ENCODE data around the gene COL23A1.

GRCh38 chr5:178218237-178218776 is 371.9 kb downstream of the COL23A1 start:
- TF ChIP-seq, protein P1, sequence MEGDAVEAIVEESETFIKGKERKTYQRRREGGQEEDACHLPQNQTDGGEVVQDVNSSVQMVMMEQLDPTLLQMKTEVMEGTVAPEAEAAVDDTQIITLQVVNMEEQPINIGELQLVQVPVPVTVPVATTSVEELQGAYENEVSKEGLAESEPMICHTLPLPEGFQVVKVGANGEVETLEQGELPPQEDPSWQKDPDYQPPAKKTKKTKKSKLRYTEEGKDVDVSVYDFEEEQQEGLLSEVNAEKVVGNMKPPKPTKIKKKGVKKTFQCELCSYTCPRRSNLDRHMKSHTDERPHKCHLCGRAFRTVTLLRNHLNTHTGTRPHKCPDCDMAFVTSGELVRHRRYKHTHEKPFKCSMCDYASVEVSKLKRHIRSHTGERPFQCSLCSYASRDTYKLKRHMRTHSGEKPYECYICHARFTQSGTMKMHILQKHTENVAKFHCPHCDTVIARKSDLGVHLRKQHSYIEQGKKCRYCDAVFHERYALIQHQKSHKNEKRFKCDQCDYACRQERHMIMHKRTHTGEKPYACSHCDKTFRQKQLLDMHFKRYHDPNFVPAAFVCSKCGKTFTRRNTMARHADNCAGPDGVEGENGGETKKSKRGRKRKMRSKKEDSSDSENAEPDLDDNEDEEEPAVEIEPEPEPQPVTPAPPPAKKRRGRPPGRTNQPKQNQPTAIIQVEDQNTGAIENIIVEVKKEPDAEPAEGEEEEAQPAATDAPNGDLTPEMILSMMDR (optimal IDR thresholded peaks at IDR 0.05 in 1 of 3, IDR thresholded peaks at IDR 0.05 in 1 of 3, conservative IDR thresholded peaks at IDR 0.05 in 1 of 3; ENCODE audit: extremely low read depth in 1 of 3, insufficient read depth in 2 of 3, low read length in 3 of 3), result no peak
- TF ChIP-seq EZH2 (IDR thresholded peaks at IDR 0.05; ENCODE audit: low read length), result no peak
